ENCODE data around the gene FGF22. TPM values are rescaled to one million over a fixed set of nuclear protein-coding genes. Genes with fewer than 3 reads are reported as not detected.

Gene FGF22
- total RNA-seq, 3 donors from 2014 or later = 0.33 to 0.48 TPM; not detected in 1

- Histone ChIP-seq H3K4me1 (peaks cover 4 to 18% of the 10 kb centered on the region in 2 donors), H3K36me3 (no peaks in the 10 kb centered on the region), H3K4me3 (peak overlapping the region; percentile 65 to 78 (median 69)), H3K27me3 (no peaks in the 10 kb centered on the region), H3K9me3 (no peaks in the 10 kb centered on the region), H3K27ac (peak overlapping the region in 1 of 2 donors; percentile 55)
- no peak for DNase-seq (ENCODE audit: low spot score in 2 of 2)
- intact Hi-C loops (cut with DNase I; ENCODE audit: low total_unique reads) = no loop called here
- no peak for TF ChIP-seq POLR2A (IDR thresholded peaks at IDR 0.05)
- TF ChIP-seq CTCF (IDR thresholded peaks at IDR 0.05) = no peak
- TF ChIP-seq POLR2AphosphoS5 (IDR thresholded peaks at IDR 0.05) = no peak
Measured at GRCh38 chr19:633786-634639, 5.7 kb upstream of the FGF22 start.

- DNase-seq (ENCODE audit: low spot score in 2 of 2) = no peak
- intact Hi-C loops (cut with DNase I; ENCODE audit: low total_unique reads) = no loop called here
- no peaks in the 10 kb centered on the region for H3K9me3 ChIP-seq
- no peaks in the 10 kb centered on the region for H3K36me3 ChIP-seq
- H3K4me1 ChIP-seq = peaks cover 4 to 20% of the 10 kb centered on the region in 2 donors
- H3K4me3 ChIP-seq = no peak overlapping the region
- H3K27me3 ChIP-seq = no peaks in the 10 kb centered on the region
- TF ChIP-seq POLR2A (IDR thresholded peaks at IDR 0.05) (no peak), CTCF (IDR thresholded peaks at IDR 0.05) (no peak), POLR2AphosphoS5 (IDR thresholded peaks at IDR 0.05) (no peak)
- no peak overlapping the region for H3K27ac ChIP-seq
Measured at GRCh38 chr19:634975-635652, 4.6 kb upstream of the FGF22 start.

GRCh38 chr19:638906-639252, 800 bp upstream of the FGF22 start:
- Histone ChIP-seq H3K36me3 (no peaks in the 10 kb centered on the region), H3K9me3 (no peaks in the 10 kb centered on the region), H3K27me3 (no peaks in the 10 kb centered on the region), H3K4me3 (peak overlapping the region; percentile 36 to 64 (median 58)), H3K27ac (peak overlapping the region in 1 of 2 donors; percentile 29), H3K4me1 (peaks cover 4 to 7% of the 10 kb centered on the region in 2 donors)
- intact Hi-C loops (cut with DNase I; ENCODE audit: low total_unique reads) = no loop called here
- no peak for DNase-seq (ENCODE audit: low spot score in 2 of 2)
- no peak for TF ChIP-seq POLR2A (IDR thresholded peaks at IDR 0.05)
- TF ChIP-seq POLR2AphosphoS5 (IDR thresholded peaks at IDR 0.05) = no peak
- no peak for TF ChIP-seq CTCF (IDR thresholded peaks at IDR 0.05)

GRCh38 chr19:640161-640558, 481 bp downstream of the FGF22 start:
- DNase-seq (ENCODE audit: low spot score in 2 of 2) = no peak
- peak overlapping the region; percentile 36 to 64 (median 58) for H3K4me3 ChIP-seq
- H3K27ac ChIP-seq = peak overlapping the region in 1 of 2 donors; percentile 54
- peaks cover 0 to 7% of the 10 kb centered on the region in 2 donors for H3K4me1 ChIP-seq
- intact Hi-C loops (cut with DNase I; ENCODE audit: low total_unique reads) = no loop called here
- no peak for TF ChIP-seq POLR2A (IDR thresholded peaks at IDR 0.05)
- TF ChIP-seq POLR2AphosphoS5 (IDR thresholded peaks at IDR 0.05) = no peak
- TF ChIP-seq CTCF (IDR thresholded peaks at IDR 0.05) = no peak
- H3K27me3 ChIP-seq = no peaks in the 10 kb centered on the region
- no peaks in the 10 kb centered on the region for H3K36me3 ChIP-seq
- H3K9me3 ChIP-seq = no peaks in the 10 kb centered on the region

Data from breast epithelium (tissue), 4 donors.